HG02759 (cell line): ENCODE measurements around the gene TLR10.
"Not testable (repeated sequence)": the region's sequence is repeated elsewhere in the genome, so short reads cannot be mapped to it uniquely, and the experiment has no call there.

ENCODE experiments used
- ATAC-seq: cut with Tn5 transposase; IDR thresholded peaks from one replicate; pipeline ENCODE4 v1.9.1; 2021; ENCODE audit warnings: mild to moderate bottlenecking, moderate library complexity; ENCODE audit not compliant: unreplicated experiment

TLR10 gene

DNA sequence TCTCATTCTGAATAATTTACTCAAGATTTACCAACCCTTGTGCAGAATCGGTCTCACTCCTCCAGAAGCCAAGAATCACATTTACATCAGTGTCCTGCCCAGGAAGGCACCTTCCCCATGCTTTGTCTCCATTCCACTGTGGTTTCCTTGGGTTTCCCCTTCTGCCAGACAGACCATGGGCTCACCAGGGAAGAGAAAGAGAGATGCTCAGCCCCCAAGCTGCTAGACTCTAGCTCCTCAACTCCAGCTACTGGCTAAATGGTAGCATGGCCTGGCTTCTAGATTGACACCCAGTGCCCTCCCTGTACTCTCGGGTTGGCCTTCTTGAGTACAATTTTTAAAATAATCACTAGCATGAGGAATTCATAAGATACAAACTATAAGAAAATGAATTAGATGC is 12.9 kb downstream of the TLR10 start:
- peak; percentile 50 for ATAC-seq

DNA sequence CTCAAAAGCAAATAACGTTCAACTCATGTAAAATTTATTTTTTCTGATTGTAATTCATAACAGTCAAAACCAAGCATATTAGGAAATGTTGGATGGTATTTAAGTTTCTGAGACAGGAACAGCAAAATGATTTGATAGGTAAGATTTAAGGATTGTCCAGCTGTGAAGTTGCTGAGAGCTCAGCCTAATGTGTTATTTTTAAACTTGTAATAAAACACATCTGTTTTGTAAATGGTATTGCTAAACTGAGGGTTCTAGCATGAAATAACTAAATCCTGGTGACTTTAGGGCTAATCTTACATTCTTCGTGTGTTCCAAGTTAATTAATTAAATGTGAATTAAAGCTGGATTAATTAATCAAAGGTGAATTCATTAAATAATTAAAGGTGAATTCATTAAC is 13.3 kb downstream of the TLR10 start:
- ATAC-seq: no peak

DNA sequence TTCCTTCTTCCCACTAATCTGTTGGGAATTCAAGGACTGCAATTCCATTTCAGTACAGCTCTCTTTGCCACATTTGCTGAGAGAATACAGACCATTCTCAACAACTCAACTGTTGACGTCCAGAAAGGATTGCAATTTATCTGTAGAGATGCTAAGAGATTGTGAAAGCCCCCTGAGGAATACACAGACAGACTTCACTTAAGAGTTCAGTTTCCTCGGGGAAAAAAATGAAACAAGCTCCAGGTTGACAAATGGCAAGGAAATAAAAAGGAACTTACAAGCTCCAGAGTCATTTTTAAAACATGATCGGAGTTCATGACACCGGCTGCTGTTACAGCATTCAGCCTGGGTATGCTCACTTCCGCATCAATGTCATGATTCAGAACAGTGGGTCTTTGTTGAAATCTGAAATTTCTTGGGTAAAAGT is 13.8 kb downstream of the TLR10 start:
- ATAC-seq: no peak

DNA sequence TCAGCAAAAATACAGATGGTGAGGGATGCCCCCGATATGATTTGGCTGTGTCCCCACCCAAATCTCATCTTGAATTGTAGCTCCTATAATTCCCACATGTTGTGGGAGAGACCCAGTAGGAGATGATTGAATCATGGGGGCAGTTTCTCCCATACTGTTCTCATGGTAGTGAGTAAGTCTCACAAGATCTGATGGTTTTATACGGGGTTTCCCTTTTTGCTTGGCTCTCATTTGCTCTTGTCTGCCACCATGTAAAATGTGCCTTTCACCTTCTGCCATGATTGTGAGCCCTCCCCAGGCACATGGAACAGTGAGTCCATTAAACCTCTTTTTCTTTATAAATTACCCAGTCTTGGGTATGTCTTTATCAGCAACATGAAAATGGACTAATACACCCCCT is 15.8 kb downstream of the TLR10 start:
- not testable (repeated sequence) for ATAC-seq

DNA sequence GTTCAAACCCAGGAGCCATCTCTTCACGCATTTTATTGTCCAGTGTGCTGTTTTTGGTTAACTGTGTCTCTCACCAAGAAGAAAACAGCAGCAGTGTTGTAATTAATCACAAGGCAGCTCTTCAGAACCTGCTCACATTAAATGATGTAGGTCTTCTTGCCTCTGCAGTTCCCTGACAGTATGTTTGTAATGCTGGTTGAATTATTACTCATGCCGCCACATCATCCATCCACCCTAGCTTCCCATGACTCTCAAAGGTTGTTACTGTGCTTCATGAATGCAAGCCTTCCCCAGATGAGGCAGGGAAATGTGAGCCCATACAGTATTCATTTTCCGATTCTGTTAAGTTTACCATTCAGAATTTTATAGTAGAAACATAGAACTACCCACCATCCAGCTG is 17.4 kb downstream of the TLR10 start:
- ATAC-seq: no peak

DNA sequence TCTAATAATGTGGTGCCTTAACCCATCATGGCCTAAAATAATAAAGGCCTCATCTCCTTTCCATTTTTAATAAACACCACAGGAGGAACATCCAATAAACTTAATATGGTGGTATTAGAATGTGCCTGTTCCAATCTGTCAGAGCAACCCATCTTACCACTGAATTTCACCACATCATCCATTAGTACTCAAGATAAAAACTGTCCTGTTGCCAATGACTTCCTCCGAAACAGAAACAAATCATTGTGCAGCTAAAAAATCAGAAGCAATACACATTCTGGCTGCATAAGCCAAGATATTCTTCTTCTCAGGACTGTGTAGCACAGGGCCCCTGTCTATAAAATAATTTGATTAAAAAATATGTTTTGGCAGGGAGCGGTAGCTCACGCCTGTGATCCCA is 18.5 kb downstream of the TLR10 start:
- ATAC-seq: no peak

DNA sequence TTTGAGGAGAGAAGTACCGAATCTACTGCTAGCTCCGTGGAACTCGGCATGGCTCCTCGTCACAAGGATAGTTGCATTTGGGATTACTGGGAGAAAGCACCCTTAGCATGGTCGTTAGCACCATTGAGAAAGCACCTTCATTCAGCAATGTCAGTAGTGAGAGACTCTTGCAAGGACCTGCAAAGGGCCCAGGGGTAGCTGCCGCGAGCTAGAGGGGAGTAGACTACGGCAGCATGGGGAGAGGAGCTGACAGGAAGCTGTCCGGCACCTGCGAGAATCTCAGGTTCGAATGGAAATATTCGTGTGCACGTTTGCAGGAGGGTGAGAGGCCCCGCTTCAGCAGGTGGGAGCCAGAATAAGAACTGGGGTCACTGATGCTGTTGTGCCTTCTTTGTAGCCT is 20.2 kb downstream of the TLR10 start:
- no peak for ATAC-seq

DNA sequence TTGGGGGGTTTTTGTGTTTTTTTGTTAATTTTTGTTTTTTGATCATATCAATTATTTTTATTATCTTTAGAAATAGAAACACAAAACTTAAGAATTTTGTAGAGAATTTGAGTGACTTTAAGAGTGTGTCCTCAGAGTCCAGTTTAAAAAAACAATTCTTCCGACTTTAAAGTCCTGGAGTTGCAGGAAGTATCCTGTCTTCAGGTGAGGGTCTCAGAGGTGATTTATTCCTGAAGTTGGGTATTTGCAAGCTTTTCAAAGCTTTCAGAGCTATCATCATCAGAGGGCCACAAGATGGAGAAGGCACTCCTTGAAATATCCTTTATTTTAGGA is 23.0 kb downstream of the TLR10 start:
- no peak for ATAC-seq

DNA sequence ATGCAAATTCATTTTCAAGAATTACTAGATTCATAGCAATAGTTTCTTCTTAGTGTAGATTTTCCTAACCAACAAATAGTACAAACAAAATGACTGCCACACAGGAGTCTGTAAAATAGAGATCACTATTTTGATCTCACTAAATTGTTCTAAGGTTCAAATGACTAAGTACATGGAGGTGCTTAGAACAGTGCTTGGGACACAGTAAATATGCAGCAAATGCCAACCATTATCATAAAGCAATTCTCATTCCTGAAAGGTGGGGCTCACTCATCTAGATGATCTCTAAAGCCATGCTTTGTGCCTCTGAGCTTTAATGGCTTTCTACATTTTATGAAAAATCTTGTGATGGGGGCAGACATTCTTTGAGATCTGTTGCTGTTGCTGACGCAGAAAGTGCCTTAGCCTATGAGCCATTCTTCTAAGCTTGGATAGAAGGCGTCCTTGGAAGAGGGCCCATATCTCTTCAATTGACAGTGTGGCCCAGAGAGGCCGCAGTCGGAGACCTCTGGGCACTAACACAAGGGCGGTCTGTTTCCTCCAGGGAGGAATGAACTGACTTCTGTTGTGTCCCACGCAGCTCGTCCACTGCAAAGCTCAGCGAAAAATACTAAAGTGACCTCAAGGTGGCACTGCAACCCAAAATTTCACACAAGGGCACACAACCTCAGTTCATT is 23.5 kb downstream of the TLR10 start:
- ATAC-seq: no peak

DNA sequence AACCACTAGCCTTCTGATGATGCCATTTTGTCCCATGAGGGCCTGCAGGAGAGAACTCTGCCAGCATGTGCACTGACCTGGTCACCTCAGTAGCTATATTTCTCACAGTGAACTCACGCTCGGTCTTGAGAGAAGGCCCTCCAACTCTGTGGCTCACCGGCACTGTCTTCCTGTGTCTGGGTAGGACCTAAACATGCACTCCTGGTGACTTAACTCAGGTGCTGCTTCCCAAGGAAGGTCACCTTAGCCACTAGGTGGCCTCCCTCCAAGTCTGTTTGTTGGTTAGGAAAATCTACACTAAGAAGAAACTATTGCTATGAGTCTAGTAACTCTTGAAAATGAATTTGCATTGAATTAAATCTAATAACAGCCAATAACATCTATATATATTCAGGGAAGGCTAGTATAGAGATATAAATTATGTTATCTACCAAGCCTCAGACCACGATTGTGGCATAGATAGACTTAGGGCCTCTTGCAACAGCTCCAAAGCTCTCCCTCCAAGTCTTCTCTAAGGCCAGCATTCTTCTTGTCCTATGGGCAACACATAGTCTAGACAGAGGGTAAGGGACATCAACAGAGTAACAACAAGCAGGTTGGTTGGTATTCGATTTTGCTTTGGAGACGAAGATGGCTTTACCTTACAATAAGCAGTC is 24.7 kb downstream of the TLR10 start:
- ATAC-seq: no peak

DNA sequence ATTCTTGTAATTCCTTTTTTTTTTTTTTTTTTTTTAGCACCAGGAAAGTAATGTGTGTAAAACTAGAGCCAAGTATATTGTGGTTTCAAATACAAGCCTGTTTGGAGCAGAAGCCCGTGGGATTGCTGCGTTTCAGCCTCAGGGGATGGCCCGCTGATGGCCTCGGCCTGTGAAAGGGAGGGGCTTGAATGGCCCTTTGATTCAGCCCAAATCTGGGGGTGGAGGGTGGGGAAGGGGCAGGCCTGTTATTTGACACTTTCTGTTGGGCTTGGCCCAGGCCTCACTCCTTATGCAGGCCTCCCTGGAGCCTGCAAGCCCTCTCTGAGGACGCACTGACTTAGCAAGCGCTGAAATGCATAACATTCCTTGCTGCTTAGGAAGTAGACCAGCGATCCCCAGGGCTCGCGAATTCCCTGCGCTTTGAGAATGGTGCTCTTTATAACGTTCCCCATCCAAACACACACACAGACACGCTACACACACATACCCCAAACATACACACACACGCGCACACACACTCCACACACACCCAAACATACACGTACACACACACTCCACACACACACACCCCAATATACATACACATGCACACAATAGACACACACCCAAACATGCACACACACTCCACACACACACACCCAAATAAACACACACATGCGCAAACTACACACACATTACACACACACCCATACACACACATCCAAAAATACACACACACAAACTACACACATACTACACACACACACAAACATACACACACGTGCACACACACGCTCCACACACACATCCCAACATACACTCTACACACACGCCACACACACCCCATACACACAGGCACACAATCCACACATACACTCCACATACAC is 29.6 kb downstream of the TLR10 start:
- no peak for ATAC-seq

DNA sequence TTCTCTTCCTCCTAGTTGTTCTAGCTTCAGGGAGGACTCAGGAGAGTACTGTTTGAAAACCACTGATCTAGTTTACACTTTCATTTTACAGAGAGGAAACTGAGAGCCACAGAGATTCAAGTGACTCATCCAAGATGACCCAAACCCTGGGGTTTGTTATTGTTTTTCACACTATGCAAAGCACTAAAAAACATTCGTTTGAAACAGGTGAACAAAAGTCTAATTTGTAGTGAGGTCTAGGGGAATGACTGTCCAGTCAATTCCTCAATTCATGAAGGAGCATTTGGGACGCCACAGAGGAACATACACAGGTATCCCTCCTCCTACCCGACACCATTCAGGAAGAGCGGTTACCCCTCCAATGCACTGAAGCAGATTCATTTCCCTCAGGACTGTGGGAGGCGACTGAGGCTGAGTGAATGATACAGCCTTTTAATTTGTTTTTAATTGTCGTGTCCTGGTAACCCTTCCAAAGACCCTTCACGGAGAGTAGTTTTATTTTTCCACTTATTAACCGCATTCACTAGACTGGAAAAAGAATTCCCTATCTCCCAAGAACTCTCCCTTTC is 30.3 kb downstream of the TLR10 start:
- ATAC-seq: peak; percentile 93

DNA sequence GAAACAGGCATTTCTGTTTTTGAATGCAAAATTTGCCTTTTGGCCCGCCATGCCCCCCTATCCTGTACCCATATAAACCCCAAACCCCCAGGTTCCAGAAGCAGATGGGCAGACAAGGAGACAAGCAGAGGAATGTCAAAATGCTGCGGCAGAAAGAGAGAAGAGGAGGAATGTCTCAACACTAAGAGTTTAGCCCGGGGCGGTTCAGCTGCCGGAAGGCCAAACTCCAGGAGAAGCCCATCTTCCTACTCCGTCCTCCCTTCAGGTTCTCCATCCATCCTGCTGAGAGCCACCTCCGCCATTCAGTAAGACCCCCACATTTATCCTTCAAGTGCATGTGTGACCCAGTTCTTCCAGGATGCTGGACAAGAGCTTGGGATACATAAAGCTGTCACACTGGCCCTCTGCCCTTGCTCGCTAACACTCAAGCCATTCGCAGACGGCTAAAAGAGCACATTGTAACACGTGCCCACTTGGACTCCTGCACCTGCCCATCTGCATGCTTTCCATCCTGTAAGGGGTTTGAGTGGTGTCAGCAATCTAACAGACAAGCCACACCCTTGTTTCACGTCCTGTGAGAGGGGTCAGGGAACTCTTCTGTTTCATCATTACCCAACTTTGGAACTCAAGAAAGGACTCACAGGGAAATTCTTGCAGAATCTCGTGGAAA is 31.3 kb downstream of the TLR10 start:
- ATAC-seq: no peak

DNA sequence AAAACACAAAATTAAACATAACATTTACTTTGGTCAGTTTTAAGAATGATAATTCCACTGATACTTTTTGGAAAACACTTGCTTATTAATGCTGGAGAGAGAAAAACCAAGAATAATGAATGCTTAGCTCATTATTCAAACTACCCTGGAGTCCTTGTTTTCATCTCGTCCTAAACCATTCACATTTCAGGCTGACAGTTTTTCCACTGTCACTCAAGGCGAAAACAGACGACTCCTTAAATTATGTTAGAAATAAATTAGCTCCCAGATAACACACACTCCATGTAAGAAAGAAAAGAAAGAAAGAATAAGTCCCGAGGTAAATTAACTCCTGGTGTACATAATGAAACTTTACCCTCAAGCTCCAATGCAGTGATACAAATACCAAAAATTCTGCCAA is 33.5 kb downstream of the TLR10 start:
- ATAC-seq: no peak

DNA sequence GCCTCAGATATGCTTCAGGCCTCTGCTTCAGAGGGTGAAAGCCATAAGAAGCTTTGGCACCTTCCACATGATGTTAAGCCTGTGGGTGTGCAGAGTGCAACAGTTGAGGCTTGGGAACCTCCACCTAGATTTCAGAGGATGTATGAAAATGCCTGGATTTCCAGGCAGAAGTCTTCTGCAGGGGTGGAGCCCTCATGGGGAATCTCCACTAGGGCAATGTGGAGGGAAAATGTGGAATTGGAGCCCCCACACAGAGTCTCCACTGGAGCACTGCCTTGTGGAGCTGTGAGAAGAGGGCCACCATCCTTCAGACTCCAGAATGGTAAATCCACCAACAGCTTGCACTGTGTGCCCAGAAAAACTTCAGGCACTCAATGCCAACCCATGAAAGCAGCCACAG is 35.2 kb downstream of the TLR10 start:
- no peak for ATAC-seq

DNA sequence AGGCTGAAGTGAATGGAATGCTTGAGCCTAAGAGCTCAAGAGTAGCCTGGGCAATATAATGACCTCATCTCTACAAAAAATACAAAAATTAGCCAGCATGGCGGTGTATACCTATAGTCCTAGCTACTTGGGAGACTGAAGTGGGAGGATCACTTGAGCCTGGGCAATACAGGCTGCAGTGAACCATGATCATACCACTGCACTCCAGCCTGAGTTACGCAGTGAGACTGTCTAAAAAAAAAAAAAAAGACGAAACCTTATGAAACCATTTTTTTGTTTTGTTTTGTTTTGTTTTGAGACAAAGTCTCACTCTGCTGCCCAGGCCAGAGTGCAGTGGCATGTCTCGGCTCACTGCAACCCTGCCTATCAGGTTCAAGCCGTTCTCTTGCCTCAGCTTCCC is 36.9 kb downstream of the TLR10 start:
- no peak for ATAC-seq

DNA sequence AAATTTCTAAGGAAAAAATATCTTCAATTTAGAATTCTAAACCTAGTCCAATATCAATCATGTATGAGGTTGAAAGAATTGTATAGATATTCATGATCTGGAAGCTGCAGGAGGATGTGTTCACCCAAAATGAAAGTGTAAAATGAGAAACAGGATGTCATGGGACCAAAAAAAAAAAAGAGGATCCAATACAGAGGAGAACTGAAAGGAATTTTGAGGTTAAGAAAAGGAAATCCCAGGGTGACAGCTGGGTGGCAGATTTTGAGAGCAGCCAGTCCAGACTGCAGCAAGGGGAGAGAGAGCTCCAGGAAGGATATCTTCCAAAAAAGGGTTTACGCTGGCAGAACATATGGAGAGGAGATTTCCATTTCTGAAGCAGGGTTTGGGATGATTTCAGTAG is 38.9 kb downstream of the TLR10 start:
- no peak for ATAC-seq

DNA sequence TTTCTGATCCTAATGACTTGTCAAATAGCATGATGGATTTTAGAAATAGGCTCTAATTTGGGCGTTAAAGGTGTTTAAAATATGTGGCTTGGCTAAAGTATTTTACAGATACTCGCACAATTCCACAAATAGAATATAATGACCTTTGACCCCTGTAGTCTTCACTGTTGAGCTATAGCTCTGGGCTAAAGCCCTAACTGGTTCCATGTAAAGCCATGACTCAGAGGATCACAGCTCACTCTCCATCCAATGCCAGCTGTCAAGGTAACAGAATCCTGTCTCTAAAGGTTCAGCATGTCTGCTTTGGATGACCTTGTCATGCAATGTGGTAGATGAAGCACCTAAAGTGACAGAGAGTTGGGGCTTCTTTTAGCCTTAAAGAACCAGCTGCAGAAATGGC is 42.5 kb downstream of the TLR10 start:
- ATAC-seq: no peak

DNA sequence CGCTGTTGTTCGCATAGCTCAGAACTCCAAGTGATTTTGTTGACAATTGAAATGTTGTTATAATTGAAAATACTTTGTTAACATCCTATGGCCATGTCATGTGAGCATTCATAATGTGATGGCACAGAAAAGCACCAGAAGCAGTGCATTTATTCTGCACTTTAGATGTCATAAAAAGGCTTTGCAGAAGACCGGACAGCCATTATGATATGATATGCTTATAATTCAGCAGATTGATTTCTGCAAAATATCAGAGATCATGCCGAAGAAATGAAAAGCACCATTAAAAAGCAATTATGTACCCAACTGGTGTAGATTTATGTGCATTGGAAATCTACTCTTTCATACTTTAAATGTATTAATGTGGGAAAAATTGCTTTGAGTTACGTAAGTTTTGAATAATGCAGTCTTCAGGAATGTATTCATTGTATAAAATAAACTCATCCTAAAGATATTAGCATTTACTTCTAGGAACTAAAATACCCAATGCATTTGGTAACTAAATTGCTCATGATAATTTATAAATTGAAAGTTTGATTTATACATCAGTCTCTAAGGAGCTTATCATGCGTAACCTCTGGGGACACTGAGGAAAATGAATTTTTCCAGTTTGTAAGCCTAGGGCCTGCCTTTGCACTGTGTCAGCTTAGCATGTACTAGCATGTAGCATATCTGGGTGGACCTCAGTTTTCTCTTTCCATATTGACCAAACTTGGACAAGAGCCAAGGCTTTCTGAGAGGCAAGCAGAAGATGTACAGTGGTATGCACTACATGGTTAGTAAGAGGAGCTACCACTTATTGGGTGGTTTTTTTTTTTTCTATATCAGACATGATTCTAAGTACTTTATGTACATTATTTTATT is 43.6 kb downstream of the TLR10 start:
- ATAC-seq: no peak

DNA sequence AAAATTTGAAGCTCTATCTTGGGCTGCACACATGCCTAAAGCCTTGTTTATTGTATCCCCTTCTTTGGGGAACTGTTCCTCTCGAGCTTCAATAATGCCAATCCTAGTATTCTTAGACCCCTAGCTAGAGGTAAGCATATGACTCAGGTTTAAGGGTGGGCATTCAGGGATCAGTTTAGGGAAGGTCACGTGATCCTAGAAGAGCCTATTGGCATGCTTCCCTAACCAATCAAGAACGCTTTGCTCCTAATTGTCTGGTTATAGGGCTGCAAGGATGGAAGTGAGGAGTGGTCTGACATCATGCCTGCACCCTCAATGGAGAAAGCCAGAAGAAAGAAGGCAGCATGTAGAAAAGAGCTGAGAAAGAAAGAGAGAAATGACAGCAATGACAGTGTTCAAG is 46.9 kb downstream of the TLR10 start:
- no peak for ATAC-seq
